Trophoblast cell (in vitro differentiated cells and primary cell): ENCODE data around the gene NTM.
A peak's percentile ranks its signal among the peaks of the same experiment; 100 is the strongest.

Experiments used
- DNase-seq, 2 donors: peaks; one replicate each; pipeline ENCODE4 v3.0.0-alpha.2; 2016
- H2AFZ ChIP-seq: 2 replicates; pipeline ENCODE4 v1.6.1; 2013; ENCODE audit warnings: low read length, moderate library complexity, mild to moderate bottlenecking; ENCODE audit not compliant: insufficient read depth, poor library complexity
- H2AK5ac ChIP-seq: 2 replicates; pipeline ENCODE4 v1.6.1; 2013; ENCODE audit warnings: mild to moderate bottlenecking, low read length
- H2BK120ac ChIP-seq: 2 replicates; pipeline ENCODE4 v1.6.1; 2013; ENCODE audit warnings: low read length, mild to moderate bottlenecking, moderate library complexity; ENCODE audit not compliant: insufficient read depth, poor library complexity
- H2BK12ac ChIP-seq: 2 replicates; pipeline ENCODE4 v1.6.1; 2013; ENCODE audit warnings: mild to moderate bottlenecking, low read length, moderate library complexity
- H2BK5ac ChIP-seq: 2 replicates; pipeline ENCODE4 v1.6.1; 2013; ENCODE audit warnings: low read length, low read depth, moderate library complexity, mild to moderate bottlenecking; ENCODE audit not compliant: poor library complexity
- H3K14ac ChIP-seq: 2 replicates; pipeline ENCODE4 v1.6.1; 2013; ENCODE audit warnings: mild to moderate bottlenecking, low read length
- H3K18ac ChIP-seq: 2 replicates; pipeline ENCODE4 v1.6.1; 2013; ENCODE audit warnings: mild to moderate bottlenecking, low read length
- H3K23ac ChIP-seq: 2 replicates; pipeline ENCODE4 v1.6.1; 2013; ENCODE audit warnings: low read length
- H3K27ac ChIP-seq: 2 replicates; pipeline ENCODE4 v1.5.1; 2013; ENCODE audit warnings: low read depth, mild to moderate bottlenecking, inconsistent platforms, low read length, moderate library complexity
- H3K27me3 ChIP-seq: 2 replicates; pipeline ENCODE4 v1.6.1; 2013; ENCODE audit warnings: inconsistent platforms, mild to moderate bottlenecking, low read length, moderate library complexity; ENCODE audit not compliant: insufficient read depth
- H3K36me3 ChIP-seq, 2 experiments: 1 replicate in 1 of 2; 2 replicates in 1 of 2; pipeline ENCODE4 v1.6.1; 2013; ENCODE audit warnings: low read length in 2 of 2, mild to moderate bottlenecking in 2 of 2, moderate library complexity in 1 of 2; ENCODE audit not compliant: insufficient read depth in 2 of 2, control insufficient read depth in 1 of 2
- H3K4ac ChIP-seq: 2 replicates; pipeline ENCODE4 v1.6.1; 2013; ENCODE audit warnings: low read depth, mild to moderate bottlenecking, low read length, moderate library complexity
- H3K4me1 ChIP-seq, 2 experiments: 1 replicate in 1 of 2; 2 replicates in 1 of 2; pipeline ENCODE4 v1.6.1; 2013; ENCODE audit warnings: low read length in 2 of 2, mild to moderate bottlenecking in 2 of 2, moderate library complexity in 1 of 2; ENCODE audit not compliant: insufficient read depth in 2 of 2, control insufficient read depth in 1 of 2
- H3K4me2 ChIP-seq: 2 replicates; pipeline ENCODE4 v1.6.1; 2013; ENCODE audit warnings: inconsistent platforms, mild to moderate bottlenecking, low read length, moderate library complexity
- H3K4me3 ChIP-seq: 2 replicates; pipeline ENCODE4 v1.5.1; 2013; ENCODE audit warnings: mild to moderate bottlenecking, low read depth, low read length, inconsistent platforms
- H3K79me1 ChIP-seq: one replicate; pipeline ENCODE4 v1.6.1; 2013; ENCODE audit warnings: low read length
- H3K79me2 ChIP-seq: 2 replicates; pipeline ENCODE4 v1.6.1; 2013; ENCODE audit warnings: low read length, mild to moderate bottlenecking; ENCODE audit not compliant: control insufficient read depth, insufficient read depth, poor library complexity
- H3K9ac ChIP-seq: 2 replicates; pipeline ENCODE4 v1.6.1; 2013; ENCODE audit warnings: mild to moderate bottlenecking, low read length
- H3K9me3 ChIP-seq: 2 replicates; pipeline ENCODE4 v1.6.1; 2013; ENCODE audit warnings: low read depth, mild to moderate bottlenecking, control low read depth, inconsistent platforms, low read length; ENCODE audit not compliant: insufficient read depth
- H4K12ac ChIP-seq: 2 replicates; pipeline ENCODE4 v1.6.1; 2013; ENCODE audit warnings: low read depth, mild to moderate bottlenecking, low read length, moderate library complexity
- H4K8ac ChIP-seq: 2 replicates; pipeline ENCODE4 v1.6.1; 2013; ENCODE audit warnings: low read depth, mild to moderate bottlenecking, low read length, moderate library complexity
- H4K91ac ChIP-seq: one replicate; pipeline ENCODE4 v1.6.1; 2013; ENCODE audit warnings: low read depth, mild to moderate bottlenecking, low read length, moderate library complexity
- WGBS: extraction: QIAGEN DNeasy Blood & Tissue Kit; methylation state at CpG from one replicate; pipeline ENCODE4 v1.1.7; 2013; ENCODE audit warnings: missing lambda C conversion rate; ENCODE audit not compliant: insufficient read length, insufficient coverage; ENCODE audit errors: extremely low coverage; 5-methylcytosine and 5-hydroxymethylcytosine counted together

Gene NTM

GRCh38 chr11:131663405-131664200 lies 293.2 kb downstream of the NTM start:
- H3K79me1 ChIP-seq, result no peaks in the 10 kb centered on the region

GRCh38 chr11:131664293-131664692 lies 293.9 kb downstream of the NTM start:
- H4K8ac ChIP-seq, result no peak overlapping the region
- no peaks in the 10 kb centered on the region for H3K27me3 ChIP-seq
- H2AK5ac ChIP-seq, result no peak overlapping the region
- H3K18ac ChIP-seq, result no peak overlapping the region
- no peak overlapping the region for H3K4me2 ChIP-seq
- H3K4me1 ChIP-seq, result peaks cover 25 to 32% of the 10 kb centered on the region in 2 experiments
- H2BK5ac ChIP-seq, result no peak overlapping the region
- H2BK12ac ChIP-seq, result no peak overlapping the region
- H3K79me2 ChIP-seq, result no peaks in the 10 kb centered on the region
- H3K23ac ChIP-seq, result no peak overlapping the region
- no peak overlapping the region for H2BK120ac ChIP-seq
- H3K9ac ChIP-seq, result no peak overlapping the region
- no peak overlapping the region for H4K91ac ChIP-seq
- no peak overlapping the region for H4K12ac ChIP-seq
- no peak overlapping the region for H3K14ac ChIP-seq
- H3K4ac ChIP-seq, result no peak overlapping the region
- no peak overlapping the region for H3K27ac ChIP-seq
- no peak overlapping the region for H2AFZ ChIP-seq
- DNase-seq, result no peak
- WGBS, result no CpG with 5 or more reads among the region's 6 CpGs
- H3K4me3 ChIP-seq, result no peak overlapping the region
- no peaks in the 10 kb centered on the region for H3K9me3 ChIP-seq
- H3K79me1 ChIP-seq, result no peaks in the 10 kb centered on the region
- H3K36me3 ChIP-seq, result no peaks in the 10 kb centered on the region

More at GRCh38 chr11:131663405-131664200, 293.2 kb downstream of the NTM start:
- Histone ChIP-seq H4K91ac (peak overlapping the region; percentile 13), H2BK12ac (peak overlapping the region; percentile 32), H3K23ac (no peak overlapping the region), H3K14ac (no peak overlapping the region), H3K9me3 (no peaks in the 10 kb centered on the region), H3K79me2 (no peaks in the 10 kb centered on the region), H3K4me2 (no peak overlapping the region), H3K27me3 (no peaks in the 10 kb centered on the region), H3K27ac (no peak overlapping the region), H3K4ac (no peak overlapping the region), H4K8ac (no peak overlapping the region), H2BK5ac (no peak overlapping the region), H3K36me3 (no peaks in the 10 kb centered on the region), H2AFZ (no peak overlapping the region), H3K4me3 (no peak overlapping the region), H3K18ac (no peak overlapping the region), H2BK120ac (no peak overlapping the region), H4K12ac (no peak overlapping the region), H3K9ac (no peak overlapping the region), H3K4me1 (peaks cover 25 to 31% of the 10 kb centered on the region in 2 experiments), H2AK5ac (no peak overlapping the region)
- WGBS, result no CpG with 5 or more reads among the region's 10 CpGs
- DNase-seq, result no peak

GRCh38 chr11:131664816-131665215 lies 294.4 kb downstream of the NTM start:
- Histone ChIP-seq H3K18ac (no peak overlapping the region), H2BK12ac (no peak overlapping the region), H3K36me3 (no peaks in the 10 kb centered on the region), H3K27ac (no peak overlapping the region), H3K79me1 (peaks cover 4% of the 10 kb centered on the region), H3K4me2 (no peak overlapping the region), H3K4me3 (no peak overlapping the region), H4K12ac (no peak overlapping the region), H3K79me2 (no peaks in the 10 kb centered on the region), H2AFZ (no peak overlapping the region), H4K91ac (no peak overlapping the region), H3K14ac (no peak overlapping the region), H3K27me3 (no peaks in the 10 kb centered on the region), H3K4me1 (peaks cover 27 to 38% of the 10 kb centered on the region in 2 experiments), H3K23ac (no peak overlapping the region), H3K9ac (no peak overlapping the region), H2AK5ac (no peak overlapping the region), H3K4ac (no peak overlapping the region), H2BK5ac (no peak overlapping the region), H3K9me3 (no peaks in the 10 kb centered on the region), H4K8ac (no peak overlapping the region), H2BK120ac (no peak overlapping the region)
- no CpG with 5 or more reads among the region's 11 CpGs for WGBS
- DNase-seq, result no peak

- no peak overlapping the region for H3K4me3 ChIP-seq
- no CpG with 5 or more reads among the region's 8 CpGs for WGBS
Observed at GRCh38 chr11:131665344-131665968, 295.0 kb downstream of the NTM start.

More at GRCh38 chr11:131665344-131665968, 295.0 kb downstream of the NTM start:
- Histone ChIP-seq H3K4me2 (no peak overlapping the region), H2BK5ac (no peak overlapping the region), H3K23ac (no peak overlapping the region), H2AFZ (no peak overlapping the region), H2BK120ac (no peak overlapping the region), H3K9ac (no peak overlapping the region), H4K8ac (no peak overlapping the region), H3K79me2 (no peaks in the 10 kb centered on the region), H3K79me1 (peaks cover 6% of the 10 kb centered on the region), H3K36me3 (no peaks in the 10 kb centered on the region), H3K18ac (no peak overlapping the region), H3K9me3 (no peaks in the 10 kb centered on the region), H2BK12ac (no peak overlapping the region), H3K4ac (no peak overlapping the region), H3K27me3 (no peaks in the 10 kb centered on the region), H2AK5ac (no peak overlapping the region), H4K91ac (no peak overlapping the region), H3K4me1 (peaks cover 29 to 40% of the 10 kb centered on the region in 2 experiments), H4K12ac (no peak overlapping the region), H3K27ac (no peak overlapping the region), H3K14ac (no peak overlapping the region)
- no peak for DNase-seq
